H9 (cell line): ENCODE results near the gene EHBP1. TPM values are rescaled to one million over a fixed set of nuclear protein-coding genes. Genes with fewer than 3 reads are reported as not detected.

Experiments
- DNase-seq: peaks from one replicate; pipeline ENCODE4 v3.0.0-alpha.2; 2017
- H2AFZ ChIP-seq: one replicate; pipeline ENCODE4 v1.6.1; 2013; ENCODE audit warnings: mild to moderate bottlenecking, low read length, control low read depth, moderate library complexity
- H2AK5ac ChIP-seq: 2 replicates; pipeline ENCODE4 v1.6.1; 2013; ENCODE audit warnings: low read length, control low read depth, mixed read lengths; ENCODE audit not compliant: insufficient read length
- H2BK120ac ChIP-seq: one replicate; pipeline ENCODE4 v1.6.1; 2013; ENCODE audit warnings: low read depth, mild to moderate bottlenecking, low read length, control low read depth, inconsistent platforms; ENCODE audit not compliant: poor library complexity, severe bottlenecking
- H2BK12ac ChIP-seq: 2 replicates; pipeline ENCODE4 v1.6.1; 2013; ENCODE audit warnings: low read length, control low read depth, mixed read lengths, low read depth; ENCODE audit not compliant: insufficient read length
- H2BK15ac ChIP-seq: 2 replicates; pipeline ENCODE4 v1.6.1; 2013; ENCODE audit warnings: low read depth, low read length, control low read depth
- H2BK20ac ChIP-seq: one replicate; pipeline ENCODE4 v1.6.1; 2013; ENCODE audit warnings: low read depth, mild to moderate bottlenecking, low read length, control low read depth, inconsistent platforms; ENCODE audit not compliant: poor library complexity, severe bottlenecking
- H2BK5ac ChIP-seq: 2 replicates; pipeline ENCODE4 v1.6.1; 2013; ENCODE audit warnings: low read length, control low read depth, mixed read lengths; ENCODE audit not compliant: insufficient read length
- H3K14ac ChIP-seq: 2 replicates; pipeline ENCODE4 v1.6.1; 2013; ENCODE audit warnings: low read length, control low read depth; ENCODE audit not compliant: insufficient read depth
- H3K18ac ChIP-seq: 2 replicates; pipeline ENCODE4 v1.6.1; 2013; ENCODE audit warnings: low read depth, mild to moderate bottlenecking, mixed read lengths, low read length, control low read depth; ENCODE audit not compliant: insufficient read length
- H3K23ac ChIP-seq: 2 replicates; pipeline ENCODE4 v1.6.1; 2013; ENCODE audit warnings: low read length, control low read depth, mixed read lengths, low read depth; ENCODE audit not compliant: insufficient read length
- H3K23me2 ChIP-seq: 2 replicates; pipeline ENCODE4 v1.6.1; 2013; ENCODE audit warnings: low read depth, mild to moderate bottlenecking, mixed read lengths, low read length, control low read depth; ENCODE audit not compliant: insufficient read length, poor library complexity, severe bottlenecking
- H3K27ac ChIP-seq: 2 replicates; pipeline ENCODE4 v1.5.1; 2013; ENCODE audit warnings: low read length, control low read depth, mixed read lengths, low read depth; ENCODE audit not compliant: insufficient read length
- H3K27me3 ChIP-seq: 2 replicates; pipeline ENCODE4 v1.6.1; 2013; ENCODE audit warnings: low read length, control low read depth, inconsistent platforms; ENCODE audit not compliant: insufficient read depth
- H3K4ac ChIP-seq: 2 replicates; pipeline ENCODE4 v1.6.1; 2013; ENCODE audit warnings: low read depth, mild to moderate bottlenecking, control low read depth, inconsistent platforms, low read length, moderate library complexity
- H3K4me1 ChIP-seq: 2 replicates; pipeline ENCODE4 v1.6.1; 2013; ENCODE audit warnings: low read length, control low read depth, inconsistent platforms; ENCODE audit not compliant: insufficient read depth
- H3K4me2 ChIP-seq: 2 replicates; pipeline ENCODE4 v1.6.1; 2013; ENCODE audit warnings: low read length, control low read depth, mixed read lengths; ENCODE audit not compliant: insufficient read length, insufficient read depth
- H3K56ac ChIP-seq: 2 replicates; pipeline ENCODE4 v1.6.1; 2013; ENCODE audit warnings: low read depth, mild to moderate bottlenecking, mixed read lengths, low read length, control low read depth; ENCODE audit not compliant: insufficient read length
- H3K79me1 ChIP-seq: 2 replicates; pipeline ENCODE4 v1.6.1; 2013; ENCODE audit warnings: low read depth, mild to moderate bottlenecking, moderate library complexity, low read length, control low read depth, inconsistent platforms; ENCODE audit not compliant: insufficient read depth, poor library complexity, severe bottlenecking
- H3K79me2 ChIP-seq: 2 replicates; pipeline ENCODE4 v1.6.1; 2013; ENCODE audit warnings: low read length, control low read depth, inconsistent platforms; ENCODE audit not compliant: insufficient read depth
- H3K9ac ChIP-seq: 2 replicates; pipeline ENCODE4 v1.6.1; 2013; ENCODE audit warnings: low read length, control low read depth, mixed read lengths; ENCODE audit not compliant: insufficient read length; ENCODE audit errors: extremely low read depth
- H3K9me3 ChIP-seq: one replicate; pipeline ENCODE4 v1.6.1; 2013; ENCODE audit warnings: low read depth, low read length, inconsistent platforms; ENCODE audit not compliant: control insufficient read depth
- H3T11ph ChIP-seq: one replicate; pipeline ENCODE4 v1.6.1; 2013; ENCODE audit warnings: mild to moderate bottlenecking, low read length, control low read depth, inconsistent platforms
- H4K20me1 ChIP-seq: one replicate; pipeline ENCODE4 v1.6.1; 2013; ENCODE audit not compliant: control insufficient read depth, insufficient read length, insufficient read depth
- H4K5ac ChIP-seq: 2 replicates; pipeline ENCODE4 v1.6.1; 2013; ENCODE audit warnings: low read depth, mild to moderate bottlenecking, mixed read lengths, low read length, control low read depth; ENCODE audit not compliant: insufficient read length
- H4K8ac ChIP-seq: replicated peaks from 2 replicates; pipeline ENCODE4 v1.6.1; 2013; ENCODE audit warnings: low read length, control low read depth, mixed read lengths, low read depth; ENCODE audit not compliant: insufficient read length
- H4K91ac ChIP-seq: 2 replicates; pipeline ENCODE4 v1.6.1; 2013; ENCODE audit warnings: low read depth, mild to moderate bottlenecking, moderate library complexity, mixed read lengths, low read length, control low read depth; ENCODE audit not compliant: insufficient read length
- H3K27ac Mint-ChIP-seq, 3 experiments: 2 replicates in 2 of 3; 3 replicates in 1 of 3; pipeline ENCODE4 v1.8.0; 2020 to 2021; ENCODE audit warnings: mixed read lengths in 3 of 3, mild to moderate bottlenecking in 1 of 3, moderate library complexity in 1 of 3
- H3K27me3 Mint-ChIP-seq: 2 replicates; pipeline ENCODE4 v1.8.0; 2021; ENCODE audit warnings: low read depth, mild to moderate bottlenecking, moderate library complexity, mixed read lengths
- H3K36me3 Mint-ChIP-seq, 3 experiments: 2 replicates in 2 of 3; 3 replicates in 1 of 3; pipeline ENCODE4 v1.8.0; 2020 to 2021; ENCODE audit warnings: low read depth in 3 of 3, mixed read lengths in 3 of 3; ENCODE audit not compliant: insufficient read depth in 1 of 3
- H3K4me1 Mint-ChIP-seq, 2 experiments: 2 replicates each; pipeline ENCODE4 v1.8.0; 2020; ENCODE audit warnings: mixed read lengths in 2 of 2
- H3K4me3 Mint-ChIP-seq, 2 experiments: 2 replicates in 1 of 2; 3 replicates in 1 of 2; pipeline ENCODE4 v1.8.0; 2020 to 2021; ENCODE audit warnings: mild to moderate bottlenecking in 2 of 2, mixed read lengths in 2 of 2, moderate library complexity in 1 of 2
- H3K9me3 Mint-ChIP-seq, 2 experiments: 2 replicates in 1 of 2; 3 replicates in 1 of 2; pipeline ENCODE4 v1.8.0; 2020; ENCODE audit warnings: mild to moderate bottlenecking in 2 of 2, mixed read lengths in 2 of 2, moderate library complexity in 1 of 2
- WGBS: extraction: QIAGEN DNeasy Blood & Tissue Kit; methylation state at CpG from one replicate; pipeline ENCODE4 v1.1.7; 2013; ENCODE audit warnings: missing lambda C conversion rate, low lambda C conversion rate, mixed read lengths; ENCODE audit not compliant: insufficient read length; ENCODE audit errors: extremely low coverage; 5-methylcytosine and 5-hydroxymethylcytosine counted together
- total RNA-seq: library from RNA; stranded (reverse); gene quantifications from 2 replicates; pipeline ENCODE4 v1.2.1, GENCODE V29; 2021
- TF ChIP-seq, protein P1 (sequence below): fragments of 200-600 bp; sonication (generic); conservative IDR thresholded peaks from 3 replicates; pipeline ENCODE4 v1.8.0; 2021; ENCODE audit warnings: antibody characterized with exemption, mild to moderate bottlenecking

Gene EHBP1
- total RNA-seq, 1 experiment from 2014 or later: 35.6 TPM

DNA sequence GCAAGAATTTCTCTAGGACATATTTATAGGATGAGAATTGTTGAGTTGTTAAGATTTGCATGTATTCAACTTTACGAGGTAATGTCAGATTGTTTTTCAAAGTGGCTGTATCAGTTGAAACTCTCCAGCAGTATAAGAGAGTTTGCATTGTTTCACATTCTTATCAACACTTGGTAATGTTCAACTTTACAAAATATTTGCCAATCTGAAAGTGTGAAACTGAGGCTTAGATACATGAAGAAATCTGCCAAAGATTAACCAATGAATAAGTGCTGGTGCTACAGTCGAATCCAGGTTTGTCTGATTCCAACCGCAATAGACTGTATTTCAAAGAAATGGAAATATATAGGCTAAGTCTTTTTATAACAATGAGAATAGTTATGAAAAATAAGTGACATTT is 117.0 kb downstream of the EHBP1 start:
- no peaks in the 10 kb centered on the region for H3K9me3 Mint-ChIP-seq
- Histone ChIP-seq H3K79me1 (no peaks in the 10 kb centered on the region), H4K8ac (no peak overlapping the region), H2BK5ac (no peak overlapping the region), H2BK15ac (no peak overlapping the region), H3K9me3 (no peaks in the 10 kb centered on the region), H3K4me1 (no peaks in the 10 kb centered on the region), H3K23ac (no peak overlapping the region), H2BK20ac (no peak overlapping the region), H3K79me2 (no peaks in the 10 kb centered on the region), H3K14ac (no peak overlapping the region), H4K5ac (no peak overlapping the region), H3K4ac (no peak overlapping the region), H3K4me2 (no peak overlapping the region), H3T11ph (no peak overlapping the region), H4K20me1 (no peaks in the 10 kb centered on the region), H2BK120ac (no peak overlapping the region), H3K18ac (no peak overlapping the region), H2AFZ (no peak overlapping the region), H3K27me3 (no peaks in the 10 kb centered on the region), H2AK5ac (no peak overlapping the region), H3K9ac (no peak overlapping the region), H3K23me2 (no peaks in the 10 kb centered on the region), H3K27ac (no peak overlapping the region), H4K91ac (no peak overlapping the region), H3K56ac (no peak overlapping the region), H2BK12ac (no peak overlapping the region)
- TF ChIP-seq, protein P1, sequence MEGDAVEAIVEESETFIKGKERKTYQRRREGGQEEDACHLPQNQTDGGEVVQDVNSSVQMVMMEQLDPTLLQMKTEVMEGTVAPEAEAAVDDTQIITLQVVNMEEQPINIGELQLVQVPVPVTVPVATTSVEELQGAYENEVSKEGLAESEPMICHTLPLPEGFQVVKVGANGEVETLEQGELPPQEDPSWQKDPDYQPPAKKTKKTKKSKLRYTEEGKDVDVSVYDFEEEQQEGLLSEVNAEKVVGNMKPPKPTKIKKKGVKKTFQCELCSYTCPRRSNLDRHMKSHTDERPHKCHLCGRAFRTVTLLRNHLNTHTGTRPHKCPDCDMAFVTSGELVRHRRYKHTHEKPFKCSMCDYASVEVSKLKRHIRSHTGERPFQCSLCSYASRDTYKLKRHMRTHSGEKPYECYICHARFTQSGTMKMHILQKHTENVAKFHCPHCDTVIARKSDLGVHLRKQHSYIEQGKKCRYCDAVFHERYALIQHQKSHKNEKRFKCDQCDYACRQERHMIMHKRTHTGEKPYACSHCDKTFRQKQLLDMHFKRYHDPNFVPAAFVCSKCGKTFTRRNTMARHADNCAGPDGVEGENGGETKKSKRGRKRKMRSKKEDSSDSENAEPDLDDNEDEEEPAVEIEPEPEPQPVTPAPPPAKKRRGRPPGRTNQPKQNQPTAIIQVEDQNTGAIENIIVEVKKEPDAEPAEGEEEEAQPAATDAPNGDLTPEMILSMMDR: no peak
- H3K4me3 Mint-ChIP-seq: no peak overlapping the region
- no peaks in the 10 kb centered on the region for H3K27me3 Mint-ChIP-seq
- peaks cover 12 to 18% (median 12%) of the 10 kb centered on the region in 3 experiments for H3K36me3 Mint-ChIP-seq
- H3K27ac Mint-ChIP-seq: no peak overlapping the region
- WGBS: no CpG with 5 or more reads among the region's 3 CpGs
- DNase-seq: no peak
- H3K4me1 Mint-ChIP-seq: peaks cover 3 to 14% of the 10 kb centered on the region in 2 experiments; a peak in 3 of 4 replicates
